Activated CD4-positive, alpha-beta T cell treated with anti-CD3 and anti-CD28 coated beads for 36 hours (primary cell): ENCODE measurements around the gene ITPR2. TPM values are rescaled to one million over a fixed set of nuclear protein-coding genes. Genes with fewer than 3 reads are reported as not detected.
"Not testable (repeated sequence)": the region's sequence is repeated elsewhere in the genome, so short reads cannot be mapped to it uniquely, and the experiment has no call there.

Source experiments
- ATAC-seq: fragments of 200-7000 bp; cut with Tn5 transposase; one replicate; pipeline ENCODE4 v1.10.0; 2021; ENCODE audit warnings: mild to moderate bottlenecking, moderate library complexity
- CTCF ChIA-PET: fragments of 350-600 bp; sonication (Branson Sonifier 250); formaldehyde crosslinking; loops from one replicate; lab custom pipeline; 2021; ENCODE audit warnings: antibody characterized with exemption; lab: Charles Lee
- POLR2A ChIA-PET: fragments of 350-600 bp; sonication (Branson Sonifier 250); formaldehyde crosslinking; loops from one replicate; lab custom pipeline; 2021; ENCODE audit warnings: antibody characterized with exemption, inconsistent platforms; lab: Charles Lee
- DNase-seq: peaks from one replicate; pipeline ENCODE4 v3.0.0-alpha.2; 2020
- H3K27ac Mint-ChIP-seq: one replicate; pipeline ENCODE4 v1.8.0; 2021; ENCODE audit warnings: mixed read lengths
- H3K27me3 Mint-ChIP-seq: one replicate; pipeline ENCODE4 v1.8.0; 2021; ENCODE audit warnings: mixed read lengths
- H3K36me3 Mint-ChIP-seq: one replicate; pipeline ENCODE4 v1.8.0; 2021; ENCODE audit warnings: low read depth, mixed read lengths
- H3K4me1 Mint-ChIP-seq: one replicate; pipeline ENCODE4 v1.8.0; 2021; ENCODE audit warnings: mixed read lengths
- H3K4me3 Mint-ChIP-seq: one replicate; pipeline ENCODE4 v1.8.0; 2021; ENCODE audit warnings: mild to moderate bottlenecking, moderate library complexity, mixed read lengths
- H3K9me3 Mint-ChIP-seq: one replicate; pipeline ENCODE4 v1.8.0; 2021; ENCODE audit warnings: low read depth, mixed read lengths
- intact Hi-C, 2 experiments: fragments of 100-400 bp; cut with DNase I in 1 of 2; cut with micrococcal nuclease in 1 of 2; formaldehyde crosslinking; loops; one replicate each; pipeline versions ENCODE4 v1.14.2 to v1.15.1; 2022 to 2024; cut with DNase I, micrococcal nuclease
- total RNA-seq, 2 experiments: library from RNA; stranded (reverse); gene quantifications; one replicate each; pipeline ENCODE4 v1.2.3, GENCODE V29; 2021

ITPR2 gene
- total RNA-seq, 2 experiments from 2014 or later: 27.3 to 28.6 TPM

DNA sequence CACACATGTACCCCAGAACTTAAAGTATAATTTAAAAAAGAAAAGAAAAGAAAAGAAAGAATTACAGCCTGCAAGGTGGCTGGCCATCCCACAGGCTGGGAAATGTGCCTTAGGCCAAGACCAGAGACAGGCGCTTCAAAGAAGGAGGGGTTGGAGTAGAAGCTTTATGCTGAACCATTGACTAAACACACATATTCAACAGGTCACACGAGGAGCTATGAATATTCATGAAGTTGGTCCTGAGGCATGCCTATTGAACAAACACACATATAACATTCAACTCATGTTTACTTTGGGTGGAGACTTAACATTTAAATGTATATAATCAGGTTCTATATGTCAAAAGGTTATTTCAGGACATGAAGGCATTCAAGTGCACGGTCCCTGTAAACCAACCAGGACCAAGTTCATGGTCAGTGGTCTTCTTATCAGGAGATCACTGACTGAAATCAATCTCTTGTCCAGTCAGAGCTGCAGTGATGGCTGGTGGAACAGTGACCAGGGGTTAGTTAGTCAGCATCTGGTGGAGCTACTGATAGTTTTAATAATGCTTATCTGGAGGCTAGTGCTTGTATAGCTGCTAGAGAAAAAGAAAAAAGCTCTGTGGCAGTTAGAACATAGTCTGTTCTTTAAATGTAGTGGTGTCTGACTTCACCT, 35.6 kb upstream of the ITPR2 start:
- DNase-seq: no peak
- intact Hi-C loops: no loop called here
- POLR2A ChIA-PET: no interaction called here
- Mint-ChIP-seq H3K27ac (no peak overlapping the region), H3K27me3 (no peaks in the 10 kb centered on the region), H3K36me3 (no peaks in the 10 kb centered on the region), H3K9me3 (no peaks in the 10 kb centered on the region), H3K4me1 (peaks cover 23% of the 10 kb centered on the region), H3K4me3 (no peak overlapping the region)
- CTCF ChIA-PET: interaction anchor here (1.0 to 1.8 kb wide), 4 partner anchors 8 to 20 kb away, joined by 3 to 6 read pairs (median 4); no protein-coding TSS in a partner anchor
- no peak for ATAC-seq

DNA sequence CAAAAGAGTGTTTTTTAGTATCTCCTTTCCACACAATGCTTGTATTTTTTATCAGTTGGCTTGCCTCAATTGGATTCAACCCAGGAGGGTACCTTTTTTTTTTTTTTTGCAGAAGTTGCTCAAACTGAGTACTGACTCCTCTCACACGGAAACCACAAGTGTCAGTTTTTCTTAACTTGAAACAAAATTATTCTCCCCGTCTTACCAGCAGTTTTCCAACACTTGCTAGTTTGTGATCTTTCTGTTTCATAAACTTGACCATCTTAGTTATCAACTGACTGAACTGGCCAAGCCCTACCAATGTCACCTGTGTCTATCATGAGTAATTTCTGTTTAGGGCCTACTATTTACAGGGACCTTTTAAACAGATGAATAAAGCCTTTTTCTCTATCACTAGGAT, 34.1 kb upstream of the ITPR2 start:
- Mint-ChIP-seq H3K36me3 (no peaks in the 10 kb centered on the region), H3K27ac (no peak overlapping the region), H3K4me3 (no peak overlapping the region), H3K4me1 (peaks cover 23% of the 10 kb centered on the region), H3K27me3 (no peaks in the 10 kb centered on the region), H3K9me3 (no peaks in the 10 kb centered on the region)
- intact Hi-C loops: loop anchor here in 1 of 2 experiments (2.0 kb wide), 1 partner anchor 14 kb away; no protein-coding TSS in a partner anchor
- ChIA-PET CTCF (interaction anchor here (0.6 to 1.5 kb wide), 7 partner anchors 9 to 110 kb away, joined by 3 to 7 read pairs (median 5); no protein-coding TSS in a partner anchor), POLR2A (no interaction called here)
- no peak for DNase-seq
- ATAC-seq: peak; percentile 83

- CTCF ChIA-PET: interaction anchor here (0.6 to 2.1 kb wide), 7 partner anchors 9 to 432 kb away, joined by 3 to 9 read pairs (median 4); partner anchors contain the start of gene TM7SF3
- peak; percentile 34 for DNase-seq
- POLR2A ChIA-PET: no interaction called here
Observed at GRCh38 chr12:26863515-26863914, 30.5 kb upstream of the ITPR2 start.

DNA sequence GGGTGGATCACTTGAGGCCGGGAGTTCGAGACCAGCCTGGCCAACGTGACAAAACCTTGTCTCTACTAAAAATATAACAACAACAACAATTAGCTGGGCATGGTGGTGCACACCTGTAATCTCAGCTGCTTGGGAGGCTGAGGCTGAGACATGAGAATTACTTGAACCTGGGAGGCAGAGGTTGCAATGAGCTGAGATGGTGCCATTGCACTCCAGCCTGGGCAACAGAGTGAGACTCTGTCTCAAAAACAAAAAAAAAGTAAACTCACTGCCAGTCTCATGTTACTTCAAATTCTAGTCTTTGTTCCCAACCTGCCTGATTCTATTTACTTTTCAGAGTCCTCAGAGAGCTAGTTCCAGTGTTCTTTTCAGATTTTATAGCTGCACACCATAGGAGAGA, 29.8 kb upstream of the ITPR2 start:
- POLR2A ChIA-PET, H3K9me3 Mint-ChIP-seq, H3K4me3 Mint-ChIP-seq, H3K27ac Mint-ChIP-seq, H3K36me3 Mint-ChIP-seq, ATAC-seq, intact Hi-C loops, DNase-seq, H3K4me1 Mint-ChIP-seq, H3K27me3 Mint-ChIP-seq: not testable (repeated sequence)
- CTCF ChIA-PET: interaction anchor here (1.0 to 2.1 kb wide), 5 partner anchors 8 to 73 kb away, joined by 3 to 9 read pairs (median 5); no protein-coding TSS in a partner anchor

More at GRCh38 chr12:26863515-26863914, 30.5 kb upstream of the ITPR2 start:
- H3K36me3 Mint-ChIP-seq: no peaks in the 10 kb centered on the region
- H3K9me3 Mint-ChIP-seq: no peaks in the 10 kb centered on the region
- intact Hi-C loops: no loop called here
- H3K4me3 Mint-ChIP-seq: no peak overlapping the region
- no peak overlapping the region for H3K27ac Mint-ChIP-seq
- ATAC-seq: peak; percentile 24
- H3K27me3 Mint-ChIP-seq: peaks cover 3% of the 10 kb centered on the region
- H3K4me1 Mint-ChIP-seq: peaks cover 13% of the 10 kb centered on the region

DNA sequence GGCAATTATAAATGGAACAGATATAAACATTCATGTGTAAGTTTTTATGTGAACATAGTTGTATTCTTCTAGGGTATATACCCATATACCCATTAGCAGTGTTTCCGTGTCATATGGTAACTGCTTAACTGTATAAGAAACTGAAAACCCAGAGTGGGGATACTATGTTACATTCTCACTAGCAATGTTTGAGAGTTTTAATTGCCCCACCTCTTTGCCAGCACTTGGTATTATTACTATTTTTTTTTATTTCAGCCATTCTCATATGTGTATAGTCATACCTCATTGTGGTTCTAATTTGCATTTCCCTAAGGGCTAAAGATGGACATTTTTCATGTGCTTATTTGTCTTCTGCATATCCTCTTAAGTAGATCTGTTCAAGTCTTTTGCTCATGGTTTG, 28.7 kb upstream of the ITPR2 start:
- Mint-ChIP-seq H3K27ac (no peak overlapping the region), H3K36me3 (no peaks in the 10 kb centered on the region), H3K9me3 (no peaks in the 10 kb centered on the region), H3K27me3 (peaks cover 5% of the 10 kb centered on the region), H3K4me3 (no peak overlapping the region), H3K4me1 (no peaks in the 10 kb centered on the region)
- ATAC-seq (no peak), DNase-seq (no peak)
- intact Hi-C loops: no loop called here
- CTCF ChIA-PET: no interaction called here
- POLR2A ChIA-PET: no interaction called here

GRCh38 chr12:26857465-26858176, 24.6 kb upstream of the ITPR2 start:
- intact Hi-C loops: no loop called here
- H3K27ac Mint-ChIP-seq: no peak overlapping the region
- POLR2A ChIA-PET: no interaction called here

GRCh38 chr12:26855337-26855736, 22.3 kb upstream of the ITPR2 start:
- intact Hi-C loops: loop anchor here in 1 of 2 experiments (2.0 kb wide), 1 partner anchor 449 kb away; no protein-coding TSS in a partner anchor
- no peaks in the 10 kb centered on the region for H3K36me3 Mint-ChIP-seq
- H3K27ac Mint-ChIP-seq: no peak overlapping the region
- peaks cover 2% of the 10 kb centered on the region for H3K27me3 Mint-ChIP-seq
- POLR2A ChIA-PET: no interaction called here
- peak; percentile 25 for ATAC-seq
- no peaks in the 10 kb centered on the region for H3K4me1 Mint-ChIP-seq
- CTCF ChIA-PET: interaction anchor here (0.7 to 4.6 kb wide), 8 partner anchors 8 to 286 kb away, joined by 3 to 35 read pairs (median 4); no protein-coding TSS in a partner anchor
- no peak for DNase-seq
- H3K4me3 Mint-ChIP-seq: no peak overlapping the region
- H3K9me3 Mint-ChIP-seq: no peaks in the 10 kb centered on the region

More at GRCh38 chr12:26857465-26858176, 24.6 kb upstream of the ITPR2 start:
- CTCF ChIA-PET: interaction anchor here (1.1 to 4.6 kb wide), 2 partner anchors 9 to 27 kb away, joined by 3 to 35 read pairs; no protein-coding TSS in a partner anchor
- no peak overlapping the region for H3K4me3 Mint-ChIP-seq
- H3K9me3 Mint-ChIP-seq: no peaks in the 10 kb centered on the region
- ATAC-seq (no peak), DNase-seq (no peak)
- peaks cover 5% of the 10 kb centered on the region for H3K27me3 Mint-ChIP-seq
- no peaks in the 10 kb centered on the region for H3K36me3 Mint-ChIP-seq
- no peaks in the 10 kb centered on the region for H3K4me1 Mint-ChIP-seq

DNA sequence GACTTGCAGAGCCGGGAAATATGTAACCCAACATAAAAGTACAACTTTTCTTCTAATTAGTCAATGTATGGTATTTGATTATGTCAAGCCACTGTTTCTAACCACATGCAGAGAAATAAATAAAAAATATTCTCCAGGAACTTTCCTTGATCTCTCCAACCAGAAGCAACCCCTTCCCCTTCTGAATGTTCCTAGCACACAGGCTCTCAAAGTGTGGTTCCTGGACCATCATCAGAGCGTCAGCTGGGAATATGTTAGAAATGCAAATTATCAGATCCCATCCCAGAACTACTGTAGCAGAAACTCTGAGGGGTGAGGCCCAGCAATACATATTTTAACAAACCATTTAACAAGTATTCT, 21.0 kb upstream of the ITPR2 start:
- no peak for ATAC-seq
- H3K4me3 Mint-ChIP-seq: no peak overlapping the region
- intact Hi-C loops: loop anchor here in 1 of 2 experiments (2.0 to 5.0 kb wide), 2 partner anchors 268 to 451 kb away; no protein-coding TSS in a partner anchor
- ChIA-PET POLR2A (interaction anchor here (0.6 kb wide), 1 partner anchor 1668 kb away, joined by 3 read pairs; no protein-coding TSS in a partner anchor), CTCF (interaction anchor here (1.0 to 4.6 kb wide), 6 partner anchors 10 to 452 kb away, joined by 4 to 35 read pairs (median 4); no protein-coding TSS in a partner anchor)
- H3K36me3 Mint-ChIP-seq: no peaks in the 10 kb centered on the region
- no peaks in the 10 kb centered on the region for H3K4me1 Mint-ChIP-seq
- no peak overlapping the region for H3K27ac Mint-ChIP-seq
- H3K27me3 Mint-ChIP-seq: peaks cover 2% of the 10 kb centered on the region
- no peaks in the 10 kb centered on the region for H3K9me3 Mint-ChIP-seq
- no peak for DNase-seq

- ChIA-PET POLR2A (no interaction called here), CTCF (interaction anchor here (1.1 to 4.6 kb wide), 3 partner anchors 9 to 32 kb away, joined by 5 to 35 read pairs (median 6); no protein-coding TSS in a partner anchor)
- DNase-seq (peak; percentile 84), ATAC-seq (peak; percentile 93)
- intact Hi-C loops: loop anchor here (1.0 to 5.0 kb wide), 6 partner anchors 13 to 453 kb away; partner anchors contain the start of gene TM7SF3 (in 2 of the 2)
- Mint-ChIP-seq H3K36me3 (no peaks in the 10 kb centered on the region), H3K9me3 (no peaks in the 10 kb centered on the region), H3K27ac (no peak overlapping the region), H3K4me1 (no peaks in the 10 kb centered on the region), H3K27me3 (peaks cover 1% of the 10 kb centered on the region), H3K4me3 (no peak overlapping the region)
Observed at GRCh38 chr12:26853303-26854030, 20.5 kb upstream of the ITPR2 start.

DNA sequence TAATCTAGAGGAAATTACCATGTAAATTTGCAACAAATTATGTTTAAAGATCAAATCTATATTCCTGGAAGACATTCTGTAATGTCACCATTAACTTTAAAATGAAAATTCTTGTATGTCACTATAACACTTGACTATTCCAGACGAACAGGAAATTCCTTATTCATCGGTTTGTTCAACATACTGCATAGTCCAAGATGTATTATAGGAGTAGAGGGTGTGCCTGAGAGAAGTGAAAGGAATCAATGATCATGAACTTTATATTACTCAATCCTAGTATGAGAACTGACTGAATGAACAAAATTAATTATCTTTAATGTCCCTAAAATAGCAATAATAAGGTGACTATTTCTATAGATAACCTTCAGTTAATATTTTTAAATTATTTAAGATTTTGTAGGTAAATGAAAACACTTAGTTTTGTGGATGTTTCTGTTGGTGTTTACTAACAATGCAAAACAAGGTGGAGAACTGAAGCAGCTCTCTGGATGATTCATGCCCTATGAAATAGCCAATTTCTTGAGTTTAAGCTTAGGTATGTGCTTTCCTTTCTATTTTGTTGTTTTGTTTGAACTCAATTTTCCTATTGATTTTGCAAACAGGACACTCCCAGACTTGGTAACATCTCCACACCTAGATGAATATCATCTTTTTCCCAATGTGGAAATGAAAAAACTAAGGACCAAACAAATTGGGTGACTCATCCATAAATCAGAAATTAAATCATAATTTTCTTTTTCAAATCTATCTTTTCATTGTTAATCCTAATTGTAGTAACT, 18.2 kb upstream of the ITPR2 start:
- CTCF ChIA-PET: interaction anchor here (0.6 to 1.3 kb wide), 3 partner anchors 8 to 219 kb away, joined by 3 to 5 read pairs (median 4); no protein-coding TSS in a partner anchor
- no peak for DNase-seq

More for the DNA sequence above, 18.2 kb upstream of the ITPR2 start:
- POLR2A ChIA-PET: no interaction called here
- Mint-ChIP-seq H3K27me3 (peaks cover 5% of the 10 kb centered on the region), H3K4me3 (no peak overlapping the region), H3K9me3 (no peaks in the 10 kb centered on the region), H3K4me1 (peaks cover 5% of the 10 kb centered on the region), H3K27ac (no peak overlapping the region), H3K36me3 (no peaks in the 10 kb centered on the region)
- ATAC-seq: no peak
- intact Hi-C loops: loop anchor here in 1 of 2 experiments (5.0 kb wide), 1 partner anchor 271 kb away; no protein-coding TSS in a partner anchor
